GM12892 (cell line): ENCODE data around the gene SMPX.

Experiments
- POLR2A ChIP-seq: IDR thresholded peaks from 2 replicates; pipeline ENCODE4 v1.6.1; 2011; ENCODE audit warnings: low read depth, low read length, control low read depth
- POLR2AphosphoS5 ChIP-seq: IDR thresholded peaks from 2 replicates; pipeline ENCODE4 v1.6.1; 2011; ENCODE audit warnings: low read depth, low read length, control low read depth

DNA sequence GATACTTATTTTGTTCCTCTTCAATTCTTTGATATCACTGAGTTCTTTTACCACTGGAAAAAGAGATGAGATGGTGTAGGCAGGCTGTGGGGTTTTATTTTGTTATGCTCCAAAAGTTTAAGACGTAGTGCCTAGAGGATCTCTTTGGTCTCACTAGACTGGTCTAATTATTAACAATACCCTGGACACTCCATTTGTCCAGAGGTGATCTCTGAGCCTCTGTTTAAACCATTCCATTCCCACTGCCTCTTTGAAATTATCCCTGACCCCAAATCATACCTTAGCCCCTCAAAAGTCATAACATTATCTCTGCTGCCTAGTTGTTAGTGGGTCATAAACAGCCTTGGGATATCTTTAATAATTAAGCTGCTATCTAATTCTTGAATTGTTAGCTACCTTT lies 24.2 kb downstream of the SMPX start:
- TF ChIP-seq POLR2A (no peak), POLR2AphosphoS5 (no peak)
